ENCODE data around the gene TMOD4. TPM values are rescaled to one million over a fixed set of nuclear protein-coding genes. Genes with fewer than 3 reads are reported as not detected.

The TMOD4 gene
- total RNA-seq, 1 experiment from 2014 or later: 0.79 TPM

GRCh38 chr1:151156515-151156819 is 19.3 kb downstream of the TMOD4 start, which contains the start of gene TNFAIP8L2:
TSS of gene TNFAIP8L2 (plus strand) at chr1:151156649. CDS start at chr1:151158698, 2,049 bp downstream.
- ATAC-seq: peak; percentile 76
- POLR2A ChIA-PET: interaction anchor here (0.5 to 1.1 kb wide), 2 partner anchors 25 to 1218 kb away, joined by 3 to 5 read pairs; no protein-coding TSS in a partner anchor
- peak; percentile 43 for DNase-seq (ENCODE audit: low spot score)
- Mint-ChIP-seq H3K27me3 (ENCODE audit: low read depth) (no peaks in the 10 kb centered on the region), H3K9me3 (no peaks in the 10 kb centered on the region), H3K27ac (peak within 1 kb of the TSS; percentile 11; the same call in 1 of the 2 replicates), H3K4me3 (no peak within 1 kb of the TSS), H3K36me3 (peaks cover 19% of the 10 kb centered on the region), H3K4me1 (peaks cover 8% of the 10 kb centered on the region)
- no peak for TF ChIP-seq ZNF396 (CRISPR knock-in tag; IDR thresholded peaks at IDR 0.05; ENCODE audit: borderline replicate concordance)
- TF ChIP-seq FOXP1 (CRISPR knock-in tag; IDR thresholded peaks at IDR 0.05; ENCODE audit: borderline replicate concordance): no peak
- no peak for TF ChIP-seq ATF2 (CRISPR knock-in tag; IDR thresholded peaks at IDR 0.05; ENCODE audit: borderline replicate concordance, low read depth)
- no peak for TF ChIP-seq MAX (CRISPR knock-in tag; IDR thresholded peaks at IDR 0.05)
- no peak for TF ChIP-seq NFYB (CRISPR knock-in tag; conservative IDR thresholded peaks at IDR 0.05; ENCODE audit: low read depth)
- no peak for TF ChIP-seq CREM (CRISPR knock-in tag; IDR thresholded peaks at IDR 0.05)
- no peak for TF ChIP-seq ATF1 (CRISPR knock-in tag; IDR thresholded peaks at IDR 0.05)
- TF ChIP-seq CBFB (CRISPR knock-in tag; IDR thresholded peaks at IDR 0.05; ENCODE audit: low read depth): no peak
- TF ChIP-seq ZNF425 (CRISPR knock-in tag; conservative IDR thresholded peaks at IDR 0.05): no peak
- no peak for TF ChIP-seq ZSCAN18 (CRISPR knock-in tag; IDR thresholded peaks at IDR 0.05)
- no peak for TF ChIP-seq SMAD4 (CRISPR knock-in tag; IDR thresholded peaks at IDR 0.05)
- no peak for TF ChIP-seq GRHL2 (CRISPR knock-in tag; IDR thresholded peaks at IDR 0.05; ENCODE audit: insufficient replicate concordance, severe bottlenecking)
- no peak for TF ChIP-seq E2F4 (CRISPR knock-in tag; IDR thresholded peaks at IDR 0.05; ENCODE audit: borderline replicate concordance, low read depth)
- TF ChIP-seq TCF7 (CRISPR knock-in tag; IDR thresholded peaks at IDR 0.05; ENCODE audit: low read depth): no peak
- TF ChIP-seq GTF2I (CRISPR knock-in tag; conservative IDR thresholded peaks at IDR 0.05): no peak
- no peak for TF ChIP-seq ZNF219 (CRISPR knock-in tag; IDR thresholded peaks at IDR 0.05; ENCODE audit: borderline replicate concordance)
- CTCF ChIA-PET: interaction anchor here (0.5 to 6.9 kb wide), 20 partner anchors 9 to 161 kb away, joined by 3 to 167 read pairs (median 5); partner anchors contain the start of genes C1orf56, CDC42SE1, LYSMD1 and MLLT11

- DNase-seq (ENCODE audit: low spot score) (no peak), ATAC-seq (no peak)
- ChIA-PET CTCF (interaction anchor here (1.4 kb wide), 1 partner anchor 48 kb away, joined by 13 read pairs; no protein-coding TSS in a partner anchor), POLR2A (interaction anchor here (1.5 kb wide), 1 partner anchor 16 kb away, joined by 3 read pairs; no protein-coding TSS in a partner anchor)
- Mint-ChIP-seq H3K36me3 (no peaks in the 10 kb centered on the region), H3K27ac (no peak overlapping the region), H3K4me1 (peaks cover 35% of the 10 kb centered on the region), H3K4me3 (no peak overlapping the region), H3K27me3 (ENCODE audit: low read depth) (peaks cover 44% of the 10 kb centered on the region), H3K9me3 (no peaks in the 10 kb centered on the region)
- no peak for TF ChIP-seq CREM (CRISPR knock-in tag; IDR thresholded peaks at IDR 0.05)
- TF ChIP-seq FOXJ3 (CRISPR knock-in tag; IDR thresholded peaks at IDR 0.05; ENCODE audit: borderline replicate concordance): no peak
- TF ChIP-seq ZNF396 (CRISPR knock-in tag; IDR thresholded peaks at IDR 0.05; ENCODE audit: borderline replicate concordance): no peak
- no peak for TF ChIP-seq JAZF1 (CRISPR knock-in tag; IDR thresholded peaks at IDR 0.05)
- no peak for TF ChIP-seq ZSCAN18 (CRISPR knock-in tag; IDR thresholded peaks at IDR 0.05)
- TF ChIP-seq E2F1 (CRISPR knock-in tag; IDR thresholded peaks at IDR 0.05): no peak
- TF ChIP-seq KAT7 (CRISPR knock-in tag; IDR thresholded peaks at IDR 0.05; ENCODE audit: borderline replicate concordance): no peak
- no peak for TF ChIP-seq PRRX2 (CRISPR knock-in tag; IDR thresholded peaks at IDR 0.05)
- no peak for TF ChIP-seq PREB (CRISPR knock-in tag; IDR thresholded peaks at IDR 0.05; ENCODE audit: borderline replicate concordance)
Measured at GRCh38 chr1:151147665-151148064, 28.1 kb downstream of the TMOD4 start.
